Stimulated activated CD8-positive, alpha-beta memory T cell treated with anti-CD3 and anti-CD28 coated beads, Interleukin-4, amount 100 ng/mL, for 24 hours (primary cell): ENCODE data around the gene FAM227B.
"Not testable (repeated sequence)": the region's sequence is repeated elsewhere in the genome, so short reads cannot be mapped to it uniquely, and the experiment has no call there.

ENCODE experiments used
- DNase-seq: peaks from one replicate; pipeline ENCODE4 v3.0.0-alpha.2; 2020; ENCODE audit warnings: low read depth

FAM227B gene, protein sequence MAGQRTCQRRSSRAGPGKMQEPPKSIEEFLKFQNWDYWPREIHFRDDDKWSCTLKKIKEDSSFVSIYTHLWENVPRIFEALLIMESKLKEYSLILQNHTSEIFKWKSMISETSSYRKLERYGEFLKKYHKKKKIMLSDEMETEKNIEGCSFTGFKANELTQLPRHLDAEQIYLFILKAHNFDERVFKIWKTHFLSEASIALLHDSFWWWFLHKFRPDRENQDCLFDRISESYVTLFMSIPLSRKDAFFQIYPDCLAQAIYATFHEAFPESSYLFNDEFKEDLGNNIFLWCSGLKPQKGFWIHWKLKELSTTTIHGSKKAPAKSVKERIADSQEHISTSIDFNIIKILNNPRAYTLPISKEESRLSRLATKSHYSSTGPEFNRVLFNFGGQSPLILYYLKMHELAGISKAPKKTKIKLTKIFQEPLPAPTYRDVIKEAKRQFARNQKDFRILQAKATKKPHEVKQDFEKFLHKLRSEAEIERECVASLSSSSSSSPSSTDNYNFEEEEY

DNA sequence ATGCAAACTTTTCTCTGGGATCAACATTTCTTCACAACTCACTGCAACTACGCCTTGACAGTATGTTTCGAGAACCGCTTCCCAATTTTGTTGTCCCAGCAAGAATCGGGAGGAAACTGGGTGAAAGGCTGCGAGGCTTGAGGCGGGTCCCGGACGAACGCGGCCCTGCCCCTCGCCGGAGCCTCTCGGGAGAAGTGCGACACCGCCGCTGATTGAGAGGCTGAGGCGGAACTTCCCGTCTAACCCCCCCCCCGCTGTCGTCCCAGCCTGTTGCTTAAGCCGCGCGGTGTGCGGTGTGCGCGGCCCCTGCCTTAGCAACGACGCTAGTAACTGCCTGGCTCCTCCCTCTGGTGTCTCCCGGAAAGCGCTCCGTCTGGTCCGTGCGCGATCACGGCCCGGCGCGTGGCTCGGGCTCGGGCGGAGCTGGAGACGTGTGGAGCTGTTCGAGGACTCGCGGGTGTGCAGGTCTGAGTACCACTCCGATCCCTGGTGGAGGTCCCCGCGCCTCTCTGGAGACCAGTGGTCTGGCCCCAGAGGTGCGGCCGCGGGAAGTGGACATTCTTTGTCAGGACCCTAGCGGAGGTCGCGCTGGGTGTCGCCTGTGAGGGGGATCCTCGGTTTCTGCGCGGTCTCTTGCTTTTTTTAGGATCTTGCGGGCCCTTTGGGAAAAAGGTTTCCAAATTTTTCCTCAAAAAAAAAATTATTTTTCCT is at the start of gene FAM227B, which contains the start of gene DTWD1:
FAM227B (minus strand) TSS at position 161 of the 711 bp plus-strand sequence. CDS start 5,647 bp downstream, outside the sequence.
DTWD1 (plus strand) TSS at position 391 of the 711 bp plus-strand sequence. CDS start 4,120 bp downstream, outside the sequence.
- peak; percentile 87 for DNase-seq

DNA sequence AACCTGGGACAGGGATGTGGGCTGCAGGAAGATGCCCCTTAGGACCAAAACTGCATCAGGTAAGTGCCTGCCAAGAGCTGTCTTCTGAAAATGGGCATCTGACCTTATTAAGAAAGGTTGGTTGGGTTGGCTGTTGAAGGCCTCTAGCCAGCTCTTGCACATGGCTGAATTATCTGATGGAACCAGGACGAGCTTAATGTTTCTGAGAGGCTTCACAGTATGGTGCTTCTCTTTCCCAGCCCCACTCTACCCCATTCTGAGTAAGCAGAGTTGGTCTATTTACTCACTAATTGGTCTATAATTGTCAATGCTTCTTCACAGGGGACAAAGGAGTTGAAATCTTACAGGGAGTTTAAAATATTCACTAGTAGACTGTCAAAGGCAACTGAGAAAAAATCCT is 48.7 kb upstream of the FAM227B start:
- no peak for DNase-seq

DNA sequence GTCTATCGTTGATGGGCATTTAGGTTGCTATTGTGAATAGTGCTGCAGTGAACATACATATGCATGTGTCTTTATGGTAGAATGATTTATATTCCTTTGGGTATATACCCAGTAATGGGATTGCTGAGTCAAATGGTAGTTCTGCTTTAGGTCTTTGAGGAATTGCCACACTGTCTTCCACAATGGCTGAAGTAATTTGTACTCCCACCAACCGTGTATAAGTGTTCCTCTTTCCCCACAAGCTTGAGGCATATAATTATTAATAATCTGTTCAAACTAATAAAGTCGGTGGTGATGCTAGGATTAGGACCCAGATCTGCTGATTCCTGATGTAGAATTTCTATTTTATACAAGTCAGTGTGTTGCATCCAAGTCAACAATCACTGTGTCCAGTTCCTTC is 45.9 kb upstream of the FAM227B start:
- DNase-seq = not testable (repeated sequence)

DNA sequence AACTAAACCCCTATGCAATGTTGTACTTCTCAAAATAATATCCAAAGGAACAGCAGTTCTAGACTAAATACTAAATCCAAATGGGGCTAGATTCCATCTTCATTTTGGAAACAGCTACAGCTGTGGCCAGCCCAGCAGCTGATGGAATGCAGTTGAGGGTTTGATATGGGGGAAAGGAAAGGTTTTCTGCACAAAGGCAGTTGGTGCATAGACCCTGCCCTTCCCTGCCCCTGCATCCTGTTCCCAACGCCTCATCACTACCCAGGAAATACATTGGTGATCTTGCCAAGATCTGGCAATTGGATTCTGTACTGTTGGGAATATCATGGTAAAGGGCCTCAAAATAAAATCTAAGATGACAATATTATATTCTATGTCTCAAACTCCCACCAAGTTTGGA is 44.1 kb upstream of the FAM227B start:
- no peak for DNase-seq

DNA sequence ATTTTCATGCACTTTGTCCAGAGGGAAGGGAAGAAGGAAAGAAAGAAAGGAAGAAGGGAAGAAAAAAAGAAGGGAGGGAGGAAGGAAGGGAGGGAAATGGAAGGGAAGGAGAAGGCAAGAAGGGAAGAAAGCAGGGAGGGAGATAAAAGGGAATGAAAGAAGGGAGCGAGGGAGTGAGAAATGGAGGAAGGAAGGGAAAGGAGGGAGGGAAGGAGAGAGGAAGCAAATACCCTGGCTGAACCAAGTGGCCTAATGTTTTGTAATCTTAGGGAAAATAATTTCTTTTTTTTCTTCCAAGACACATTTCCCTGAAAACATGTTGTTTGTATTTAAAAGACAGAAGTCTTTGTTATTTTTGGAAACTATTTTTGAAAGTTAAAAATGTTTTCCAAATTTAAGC is 36.1 kb upstream of the FAM227B start:
- DNase-seq = no peak

DNA sequence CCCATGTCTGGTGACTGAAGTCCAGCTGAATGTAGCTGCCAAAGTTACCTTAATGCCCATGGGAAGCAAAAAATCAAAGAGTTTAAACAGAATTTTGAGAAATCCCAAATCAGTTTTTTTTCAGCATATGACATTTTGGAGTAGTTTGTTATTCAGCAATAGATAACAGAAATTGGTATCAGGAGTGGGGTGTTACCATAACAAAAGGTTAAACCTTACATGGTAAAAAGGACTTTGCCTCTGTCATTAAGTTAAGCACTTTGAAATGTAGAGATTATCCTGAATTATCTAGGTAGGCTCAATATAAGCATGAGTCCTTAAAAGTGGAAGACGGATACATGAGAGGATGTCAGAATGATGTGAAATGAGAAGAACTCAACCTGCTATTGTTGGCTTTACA is 32.3 kb upstream of the FAM227B start:
- no peak for DNase-seq

DNA sequence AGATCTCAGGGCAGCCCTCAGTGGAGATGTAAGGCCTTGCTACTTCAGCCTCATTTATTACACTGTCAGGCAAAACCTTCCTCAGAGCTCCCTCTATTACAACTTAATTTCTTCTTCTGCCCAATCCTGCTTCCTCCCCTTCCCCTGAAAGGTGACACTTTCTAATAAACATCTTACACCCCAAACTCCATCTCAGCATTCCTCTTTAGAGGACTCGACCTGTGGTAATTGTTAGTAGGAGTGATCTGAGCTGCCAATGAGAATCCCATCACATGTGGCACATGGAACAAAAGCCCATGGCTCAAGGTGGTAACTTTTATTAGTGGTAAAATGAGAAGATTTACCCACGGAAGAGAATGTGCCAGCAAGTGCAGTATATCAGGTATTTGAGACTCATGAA is 30.1 kb upstream of the FAM227B start:
- no peak for DNase-seq

DNA sequence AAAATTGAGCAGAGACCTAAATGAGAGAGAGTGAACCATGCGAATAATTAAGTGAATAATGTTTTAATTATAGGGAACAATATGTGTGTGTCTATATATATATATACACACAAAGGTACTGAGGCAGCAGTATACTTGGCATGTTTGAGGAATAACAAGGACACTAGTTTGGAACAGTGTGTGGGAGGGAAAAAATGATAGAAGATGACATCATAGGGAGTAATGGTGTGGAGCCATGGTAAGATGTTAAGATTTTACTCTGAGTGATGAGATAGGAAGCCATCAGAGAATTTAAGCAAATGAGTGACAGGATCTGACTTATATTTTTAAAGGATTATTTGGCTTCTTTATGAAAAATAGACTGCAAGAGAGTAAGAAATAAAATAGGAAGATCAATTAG is 29.4 kb upstream of the FAM227B start:
- DNase-seq = no peak

DNA sequence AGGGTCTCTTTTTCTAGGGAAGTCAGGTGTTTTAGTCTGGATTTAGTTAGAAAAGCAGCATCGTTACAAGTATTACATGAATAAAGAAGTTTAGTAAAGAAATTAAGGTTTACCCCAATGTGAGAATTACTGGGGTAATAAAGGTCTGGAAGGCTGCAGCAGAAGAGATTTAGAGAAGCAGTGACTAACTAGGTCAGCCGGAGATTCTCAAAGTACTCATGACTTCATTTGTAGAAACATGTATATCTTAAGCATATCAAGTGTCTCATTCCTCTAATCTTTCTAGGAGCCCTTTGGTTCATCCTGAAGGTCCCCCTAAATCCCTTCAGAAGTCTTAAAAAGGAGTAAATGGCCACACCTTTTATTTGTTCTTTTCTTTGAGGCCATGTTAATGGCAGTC is 26.3 kb upstream of the FAM227B start:
- no peak for DNase-seq

DNA sequence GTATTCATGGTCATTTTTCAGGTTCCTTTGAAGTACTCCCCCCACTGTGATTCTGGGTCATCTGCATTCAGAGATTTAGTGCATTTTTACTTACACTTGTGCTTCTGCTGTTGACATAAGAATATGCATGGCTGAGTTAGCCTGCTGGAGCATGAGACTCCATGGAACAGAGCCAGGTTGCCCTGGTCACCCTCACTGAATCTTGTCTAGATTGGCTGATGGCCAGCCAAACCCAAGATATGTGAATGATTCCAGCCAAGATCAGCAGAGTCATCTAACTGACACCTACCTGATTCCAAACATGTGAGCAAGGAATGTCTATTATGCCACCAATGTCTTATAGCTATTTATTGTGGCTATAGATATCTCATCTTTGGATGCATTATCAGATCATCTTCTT is 25.3 kb upstream of the FAM227B start:
- DNase-seq = no peak

DNA sequence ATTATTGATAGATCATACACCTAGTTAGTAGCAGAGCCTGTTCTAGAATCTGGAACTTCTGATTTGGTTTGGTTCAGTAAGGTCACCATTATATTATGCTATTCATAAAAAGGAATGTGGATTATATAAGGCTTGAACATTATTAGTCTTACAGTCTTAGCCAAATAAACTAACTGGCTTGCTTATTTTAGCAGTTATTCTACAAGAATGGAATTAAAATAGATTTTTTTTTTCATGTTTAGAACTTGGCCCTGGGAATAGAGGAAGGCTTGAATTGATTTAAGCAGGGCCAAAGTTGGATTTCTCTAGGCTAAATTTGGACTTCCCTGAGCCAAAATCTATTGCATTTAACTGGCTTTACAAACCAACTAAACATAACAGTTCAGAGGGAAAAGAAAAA is 24.7 kb upstream of the FAM227B start:
- no peak for DNase-seq

DNA sequence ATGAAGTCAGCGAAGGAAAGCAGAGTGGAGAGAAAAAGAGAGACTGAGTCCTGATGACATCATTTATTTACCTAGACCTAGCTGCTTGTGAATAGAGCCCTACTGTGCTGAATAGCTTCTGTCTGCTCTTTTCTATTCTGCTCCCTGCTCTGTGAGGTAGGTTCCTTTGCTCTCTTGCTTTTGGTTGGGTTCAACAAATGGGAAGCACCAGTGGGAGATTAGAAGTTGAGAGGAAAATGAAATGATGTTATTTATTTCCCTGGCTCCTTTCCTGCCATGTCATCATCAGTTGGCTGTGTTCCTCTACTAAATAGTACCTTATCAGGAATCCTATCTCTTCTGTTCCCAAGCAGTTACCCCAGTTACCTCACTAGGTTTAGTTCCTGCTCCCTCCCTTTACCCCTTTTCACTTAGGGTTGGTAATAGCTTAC is 23.8 kb upstream of the FAM227B start:
- no peak for DNase-seq

DNA sequence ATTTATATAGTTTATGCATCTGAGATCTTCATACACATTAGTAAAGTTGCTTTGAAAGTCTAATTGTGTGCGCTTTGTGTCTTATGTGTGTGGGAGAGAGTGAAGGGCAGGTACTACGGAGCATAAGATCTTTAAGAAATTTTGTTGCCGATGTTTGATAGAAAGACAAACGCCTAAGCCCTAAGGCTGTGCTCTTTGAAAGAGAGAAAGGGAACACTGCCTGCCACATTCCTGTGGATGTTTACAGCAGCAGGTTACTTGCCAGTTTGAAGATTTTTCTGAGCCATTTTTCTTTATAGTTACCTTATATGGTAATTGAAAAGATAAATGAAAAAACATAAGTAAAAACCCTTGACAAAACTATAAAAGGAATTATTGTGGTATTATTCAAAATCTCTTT is 17.2 kb upstream of the FAM227B start:
- no peak for DNase-seq

DNA sequence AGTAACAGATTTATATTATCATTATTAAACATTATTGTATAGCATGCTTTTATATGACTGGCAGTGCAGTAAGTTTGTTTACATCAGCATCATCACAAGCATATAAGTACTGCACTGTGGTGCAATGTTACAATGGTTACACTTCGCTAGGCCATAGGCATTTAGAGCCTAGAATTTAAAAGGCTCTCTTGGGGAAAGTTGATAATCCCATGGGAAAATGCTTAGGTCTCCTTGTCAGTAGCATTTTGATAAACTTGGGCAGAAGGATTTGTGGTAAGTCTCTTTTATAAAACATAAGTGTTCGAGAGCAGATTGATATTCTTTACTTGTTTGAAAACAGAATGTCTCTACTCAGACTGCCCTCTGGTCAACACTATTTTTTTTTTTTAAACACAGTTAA is 7.8 kb upstream of the FAM227B start:
- no peak for DNase-seq

DNA sequence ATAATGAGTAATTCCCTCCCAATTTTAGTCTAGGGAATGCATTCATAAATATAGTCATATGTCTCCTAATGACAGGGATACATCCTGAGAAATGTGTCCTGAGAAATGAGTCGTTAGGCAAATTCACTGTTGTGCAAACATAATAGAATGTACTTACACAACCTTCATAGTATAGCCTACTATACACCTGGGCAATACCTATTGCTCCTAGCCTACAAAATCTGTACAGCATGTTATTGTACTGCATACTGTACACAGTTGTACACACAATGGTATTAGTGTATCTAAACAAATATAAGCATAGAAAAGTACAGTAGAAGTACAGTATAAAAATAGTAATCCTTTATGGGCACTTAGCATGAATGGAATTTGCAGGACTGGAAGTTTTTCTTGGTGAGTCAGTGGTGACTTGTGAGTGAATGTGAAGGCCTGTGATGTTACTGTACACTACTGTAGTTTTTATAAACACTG is 6.8 kb upstream of the FAM227B start:
- DNase-seq = no peak

DNA sequence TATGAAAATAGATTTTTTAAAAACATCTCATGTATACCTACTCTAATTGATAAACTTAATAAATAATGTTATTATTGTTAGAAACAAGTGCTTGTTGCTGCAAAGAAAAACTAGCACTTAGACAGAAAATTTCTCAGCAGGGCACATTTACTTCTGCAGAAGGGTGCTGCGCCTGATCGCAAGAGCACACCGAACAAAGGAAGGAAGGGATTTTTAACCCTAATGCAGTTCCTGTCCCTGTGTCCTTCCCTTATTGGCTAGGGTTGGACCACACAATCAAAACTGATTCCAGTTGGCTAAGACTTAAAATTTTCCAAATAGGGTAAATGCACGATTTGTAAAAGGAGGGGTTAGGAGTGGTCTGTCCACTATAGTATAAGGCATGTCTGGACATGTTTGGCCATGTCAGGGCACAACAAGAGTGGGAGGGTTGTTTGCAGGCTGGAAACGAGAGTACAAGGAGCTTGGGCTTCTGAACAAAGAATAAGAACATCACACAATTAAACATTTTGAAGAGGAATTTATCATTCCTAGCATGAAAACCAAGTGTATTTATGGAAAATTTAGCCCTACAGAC is 4.9 kb upstream of the FAM227B start:
- no peak for DNase-seq

DNA sequence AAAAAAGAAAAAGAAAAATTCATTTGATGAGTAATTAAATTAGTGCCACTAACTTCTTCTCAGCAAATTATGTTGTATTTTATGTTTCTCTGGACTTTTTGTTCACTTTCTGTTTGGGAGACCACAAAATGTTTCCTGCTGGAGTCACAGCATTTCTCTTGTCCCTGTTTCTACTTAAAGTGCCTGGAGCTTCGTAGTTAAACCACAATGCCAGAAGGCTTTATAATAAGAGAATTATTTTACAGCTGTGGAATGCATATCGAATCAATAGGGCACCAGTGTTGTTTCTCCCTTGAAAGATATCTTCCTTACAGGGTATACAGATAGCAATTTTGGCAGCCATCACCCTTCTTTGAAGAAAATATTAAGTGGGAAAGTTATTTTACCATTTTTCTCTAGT is 3.4 kb upstream of the FAM227B start:
- no peak for DNase-seq

DNA sequence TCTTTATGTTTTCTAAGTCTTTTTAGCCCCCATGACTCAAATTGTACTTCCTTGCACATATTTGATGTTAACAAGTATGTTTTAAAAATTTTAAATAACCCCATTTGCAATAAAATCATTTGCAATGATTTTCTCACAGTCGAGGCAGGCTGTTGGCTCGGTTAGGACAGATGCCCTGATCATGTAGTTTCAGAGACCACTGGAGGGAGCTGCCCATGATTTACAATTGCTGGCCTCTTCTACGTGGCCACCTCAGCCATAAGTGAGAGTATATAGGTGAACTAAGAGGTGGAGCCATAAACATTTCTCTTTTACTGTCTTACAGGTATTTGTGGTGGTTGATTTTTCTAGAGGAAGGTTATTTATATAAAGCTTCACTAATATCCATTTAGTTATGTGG is 1.9 kb upstream of the FAM227B start:
- DNase-seq = no peak

DNA sequence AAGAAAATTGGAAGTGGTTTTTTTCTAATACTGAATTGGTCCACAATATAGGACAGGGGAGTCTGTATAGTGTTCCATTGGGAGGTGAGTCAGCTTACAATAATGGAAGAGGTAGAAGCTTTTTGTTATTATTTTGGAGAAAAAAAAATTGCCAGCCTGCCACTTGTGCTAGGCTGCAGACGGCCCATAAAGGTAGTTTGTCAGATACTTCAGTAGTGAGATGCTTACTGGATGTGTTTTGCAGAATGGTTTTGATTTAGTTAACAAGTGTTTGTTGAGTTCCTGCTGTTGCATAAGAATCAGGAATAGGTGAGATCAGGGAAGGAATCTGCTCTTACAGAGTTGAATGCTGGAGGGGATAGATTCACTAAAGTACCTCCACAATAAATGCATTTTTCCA is 1.3 kb upstream of the FAM227B start:
- no peak for DNase-seq

DNA sequence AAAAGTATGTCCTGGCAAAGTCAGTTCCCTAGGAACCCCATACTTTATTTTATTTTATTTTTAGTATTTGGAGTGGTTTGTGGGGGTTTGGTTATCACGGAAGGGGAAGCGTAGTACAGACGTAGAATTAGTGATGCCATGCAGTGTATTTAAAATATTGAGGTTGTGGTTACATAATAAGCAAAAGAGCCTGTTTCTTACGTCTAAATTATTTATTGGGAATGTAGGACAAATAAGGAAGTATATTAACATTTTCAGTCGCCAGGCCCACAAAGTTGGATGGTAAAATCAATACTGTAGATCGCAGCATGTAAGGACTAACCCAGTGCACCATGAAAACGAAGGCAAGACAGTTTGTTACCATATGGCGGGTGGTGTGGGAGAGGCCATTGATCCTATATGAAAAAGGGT is 788 bp upstream of the FAM227B start:
- DNase-seq = no peak

DNA sequence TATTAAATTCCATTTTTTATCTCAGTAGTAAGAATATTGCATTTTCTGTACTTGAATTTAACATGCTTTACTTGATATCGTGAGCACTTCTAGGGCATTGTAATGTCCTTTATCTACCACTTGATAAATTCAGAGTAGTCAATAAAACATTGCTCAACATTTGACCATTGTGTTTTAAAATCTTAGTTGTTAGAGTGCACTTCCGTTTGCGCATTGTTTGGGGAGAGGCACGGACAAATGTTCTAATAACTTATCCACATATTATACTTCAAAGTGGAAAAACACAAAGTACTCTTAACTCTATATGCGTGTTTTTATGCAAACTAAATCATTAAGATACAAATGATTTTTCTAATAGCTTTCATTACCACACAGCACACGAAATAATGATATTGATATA is 419 bp downstream of the FAM227B start:
- DNase-seq = no peak

DNA sequence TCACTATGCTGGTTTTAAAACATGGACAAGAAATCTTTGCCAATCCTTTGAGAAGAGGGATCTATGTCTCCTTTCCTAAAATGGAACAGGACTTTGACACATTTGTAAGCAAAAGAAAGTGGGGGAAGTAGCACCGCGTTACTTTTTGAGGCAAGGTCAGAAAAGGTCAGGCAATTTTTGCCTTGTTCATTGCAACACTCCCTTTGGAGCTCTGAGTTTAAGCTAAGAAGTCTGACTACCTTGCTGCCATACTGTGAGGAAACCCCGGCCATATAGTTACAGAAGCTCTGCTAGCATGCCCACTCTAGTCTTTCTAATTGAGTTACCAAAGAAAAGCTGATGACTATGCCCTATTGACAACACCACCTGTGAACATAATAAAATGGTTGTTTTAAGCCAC is 1.4 kb downstream of the FAM227B start:
- DNase-seq = no peak

DNA sequence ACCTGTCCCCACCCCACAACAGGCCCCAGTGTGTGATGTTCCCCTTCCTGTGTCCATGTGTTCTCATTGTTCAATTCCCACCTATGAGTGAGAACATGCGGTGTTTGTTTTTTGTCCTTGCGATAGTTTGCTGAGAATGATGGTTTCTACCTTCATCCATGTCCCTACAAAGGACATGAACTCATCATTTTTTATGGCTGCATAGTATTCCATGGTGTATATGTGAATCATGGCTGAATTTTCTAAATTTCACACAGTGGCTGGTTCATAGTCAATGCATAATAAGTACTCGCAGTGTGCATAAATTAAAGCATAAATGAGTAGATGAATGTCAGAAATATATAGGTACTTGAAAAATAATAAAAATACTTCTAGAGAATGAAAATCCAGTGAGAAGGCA is 8.4 kb downstream of the FAM227B start:
- DNase-seq = not testable (repeated sequence)
